ENCODE measurements around the gene PLK3.
"Not testable (repeated sequence)": the region's sequence is repeated elsewhere in the genome, so short reads cannot be mapped to it uniquely, and the experiment has no call there.

Gene PLK3

DNA sequence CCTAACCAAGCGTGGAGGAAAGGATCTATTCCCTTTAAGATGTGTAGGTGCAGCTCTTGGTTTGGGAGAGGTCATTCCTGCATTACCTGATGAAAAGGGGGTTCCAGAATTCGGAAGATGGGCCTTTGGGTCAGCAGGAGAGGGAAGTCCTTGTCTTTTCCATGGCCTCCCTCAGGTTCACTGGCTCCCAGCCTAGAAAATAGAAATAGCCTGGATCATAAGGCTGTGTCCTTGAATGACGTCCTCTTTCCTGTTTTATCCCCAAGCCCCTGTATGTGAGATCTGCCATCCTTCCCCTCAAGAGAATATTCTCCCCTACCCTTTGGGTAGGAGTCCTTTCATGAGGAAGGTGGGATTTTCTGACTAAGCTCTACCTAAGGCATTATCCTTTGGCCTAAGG is 39.3 kb upstream of the PLK3 start:
- DNase-seq (ENCODE audit: low read depth in 1 of 2, low spot score in 1 of 2): no peak
- Histone ChIP-seq H3K4me3 (replicated peaks; ENCODE audit: insufficient read depth, low read length) (no peak overlapping the region), H3K27me3 (ENCODE audit: insufficient read depth, poor library complexity, severe bottlenecking) (no peaks in the 10 kb centered on the region), H3K27ac (replicated peaks) (no peak overlapping the region)
- TF ChIP-seq, protein P1, sequence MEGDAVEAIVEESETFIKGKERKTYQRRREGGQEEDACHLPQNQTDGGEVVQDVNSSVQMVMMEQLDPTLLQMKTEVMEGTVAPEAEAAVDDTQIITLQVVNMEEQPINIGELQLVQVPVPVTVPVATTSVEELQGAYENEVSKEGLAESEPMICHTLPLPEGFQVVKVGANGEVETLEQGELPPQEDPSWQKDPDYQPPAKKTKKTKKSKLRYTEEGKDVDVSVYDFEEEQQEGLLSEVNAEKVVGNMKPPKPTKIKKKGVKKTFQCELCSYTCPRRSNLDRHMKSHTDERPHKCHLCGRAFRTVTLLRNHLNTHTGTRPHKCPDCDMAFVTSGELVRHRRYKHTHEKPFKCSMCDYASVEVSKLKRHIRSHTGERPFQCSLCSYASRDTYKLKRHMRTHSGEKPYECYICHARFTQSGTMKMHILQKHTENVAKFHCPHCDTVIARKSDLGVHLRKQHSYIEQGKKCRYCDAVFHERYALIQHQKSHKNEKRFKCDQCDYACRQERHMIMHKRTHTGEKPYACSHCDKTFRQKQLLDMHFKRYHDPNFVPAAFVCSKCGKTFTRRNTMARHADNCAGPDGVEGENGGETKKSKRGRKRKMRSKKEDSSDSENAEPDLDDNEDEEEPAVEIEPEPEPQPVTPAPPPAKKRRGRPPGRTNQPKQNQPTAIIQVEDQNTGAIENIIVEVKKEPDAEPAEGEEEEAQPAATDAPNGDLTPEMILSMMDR (IDR thresholded peaks at IDR 0.05; ENCODE audit: insufficient read depth, low read length): no peak
- TF ChIP-seq, protein P2, sequence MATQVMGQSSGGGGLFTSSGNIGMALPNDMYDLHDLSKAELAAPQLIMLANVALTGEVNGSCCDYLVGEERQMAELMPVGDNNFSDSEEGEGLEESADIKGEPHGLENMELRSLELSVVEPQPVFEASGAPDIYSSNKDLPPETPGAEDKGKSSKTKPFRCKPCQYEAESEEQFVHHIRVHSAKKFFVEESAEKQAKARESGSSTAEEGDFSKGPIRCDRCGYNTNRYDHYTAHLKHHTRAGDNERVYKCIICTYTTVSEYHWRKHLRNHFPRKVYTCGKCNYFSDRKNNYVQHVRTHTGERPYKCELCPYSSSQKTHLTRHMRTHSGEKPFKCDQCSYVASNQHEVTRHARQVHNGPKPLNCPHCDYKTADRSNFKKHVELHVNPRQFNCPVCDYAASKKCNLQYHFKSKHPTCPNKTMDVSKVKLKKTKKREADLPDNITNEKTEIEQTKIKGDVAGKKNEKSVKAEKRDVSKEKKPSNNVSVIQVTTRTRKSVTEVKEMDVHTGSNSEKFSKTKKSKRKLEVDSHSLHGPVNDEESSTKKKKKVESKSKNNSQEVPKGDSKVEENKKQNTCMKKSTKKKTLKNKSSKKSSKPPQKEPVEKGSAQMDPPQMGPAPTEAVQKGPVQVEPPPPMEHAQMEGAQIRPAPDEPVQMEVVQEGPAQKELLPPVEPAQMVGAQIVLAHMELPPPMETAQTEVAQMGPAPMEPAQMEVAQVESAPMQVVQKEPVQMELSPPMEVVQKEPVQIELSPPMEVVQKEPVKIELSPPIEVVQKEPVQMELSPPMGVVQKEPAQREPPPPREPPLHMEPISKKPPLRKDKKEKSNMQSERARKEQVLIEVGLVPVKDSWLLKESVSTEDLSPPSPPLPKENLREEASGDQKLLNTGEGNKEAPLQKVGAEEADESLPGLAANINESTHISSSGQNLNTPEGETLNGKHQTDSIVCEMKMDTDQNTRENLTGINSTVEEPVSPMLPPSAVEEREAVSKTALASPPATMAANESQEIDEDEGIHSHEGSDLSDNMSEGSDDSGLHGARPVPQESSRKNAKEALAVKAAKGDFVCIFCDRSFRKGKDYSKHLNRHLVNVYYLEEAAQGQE (IDR thresholded peaks at IDR 0.05; ENCODE audit: insufficient replicate concordance, low read depth): no peak
- TF ChIP-seq POLR2AphosphoS5 (IDR thresholded peaks at IDR 0.05; ENCODE audit: low read depth) (no peak), GABPA (IDR thresholded peaks at IDR 0.05; ENCODE audit: low read depth) (no peak), SPI1 (IDR thresholded peaks at IDR 0.05; ENCODE audit: borderline replicate concordance, low read depth) (no peak)

DNA sequence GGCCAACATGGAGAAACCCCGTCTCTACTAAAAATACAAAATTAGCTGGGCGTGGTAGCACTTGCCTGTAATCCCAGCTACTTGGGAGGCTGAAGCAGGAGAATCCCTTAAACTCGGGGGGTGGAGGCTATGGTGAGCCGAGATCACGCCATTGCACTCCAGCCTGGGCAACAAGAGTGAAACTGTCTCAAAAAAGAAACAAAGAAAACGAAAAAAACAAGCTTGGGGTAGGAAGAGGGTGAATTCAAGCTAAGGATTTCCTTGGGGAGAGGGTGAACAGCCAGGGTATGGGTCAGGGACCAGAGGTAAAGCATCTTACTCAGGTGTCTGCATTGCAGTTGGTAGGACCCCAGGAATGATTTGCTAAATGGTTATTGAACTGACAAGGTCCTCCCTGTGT is 33.8 kb upstream of the PLK3 start:
- not testable (repeated sequence) for DNase-seq (ENCODE audit: low read depth in 1 of 2, low spot score in 1 of 2); H3K27ac ChIP-seq (replicated peaks); H3K27me3 ChIP-seq (ENCODE audit: insufficient read depth, poor library complexity, severe bottlenecking); H3K4me3 ChIP-seq (replicated peaks; ENCODE audit: insufficient read depth, low read length)

DNA sequence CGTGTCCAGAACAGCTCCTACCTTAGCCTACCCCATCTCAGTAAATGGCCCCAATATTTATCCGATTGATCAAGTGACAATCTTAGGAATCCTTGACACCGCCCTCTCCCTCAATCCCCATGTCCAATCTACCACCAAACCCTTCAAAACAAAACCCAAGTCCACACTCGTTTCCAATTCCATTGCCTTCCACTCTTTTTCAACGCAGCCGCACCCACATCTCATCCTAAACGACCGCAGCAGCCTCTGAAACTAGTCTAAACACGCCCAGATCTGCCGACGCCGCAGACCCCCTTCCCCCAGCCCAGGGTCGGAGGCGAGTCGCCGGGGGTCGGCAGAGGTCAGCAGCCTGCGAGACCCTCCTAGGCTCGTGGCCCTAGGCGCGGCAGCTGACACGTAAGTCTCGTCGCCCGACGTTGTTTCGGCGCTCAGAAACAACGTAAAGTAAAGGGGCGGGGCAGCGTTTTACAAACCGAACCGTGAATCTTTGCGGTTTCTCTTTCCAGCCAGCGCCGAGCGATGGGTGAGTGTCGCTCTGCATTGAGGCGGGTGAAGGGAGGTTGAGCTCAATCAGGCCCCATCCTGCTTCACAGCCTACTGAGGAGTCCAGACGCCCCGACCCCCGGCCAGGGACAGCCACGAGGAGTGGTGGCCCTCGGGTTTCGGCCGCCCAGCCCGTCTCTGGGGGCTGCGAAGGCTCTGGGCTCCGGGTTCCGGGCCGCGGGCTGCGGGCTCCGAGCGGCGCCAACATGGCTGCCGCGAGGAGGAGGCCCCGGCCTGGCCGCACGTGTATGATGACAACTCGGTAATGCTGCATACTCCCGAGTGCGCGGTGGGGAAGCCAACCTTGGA is 24.9 kb upstream of the PLK3 start, which contains the start of gene RPS8:
Gene RPS8, plus strand, starts transcription at position 463 of the 852 bp plus-strand sequence. Its CDS starts 57 bp downstream, at position 520.
- no peaks in the 10 kb centered on the region for H3K27me3 ChIP-seq (ENCODE audit: insufficient read depth, poor library complexity, severe bottlenecking)
- peak within 1 kb of the TSS; percentile 86 for H3K4me3 ChIP-seq (replicated peaks; ENCODE audit: insufficient read depth, low read length)
- peak within 1 kb of the TSS; percentile 93 for H3K27ac ChIP-seq (replicated peaks)
- DNase-seq (ENCODE audit: low read depth in 1 of 2, low spot score in 1 of 2): peak; percentile 92 to 95
- peak; percentile 98 for TF ChIP-seq POLR2AphosphoS5 (IDR thresholded peaks at IDR 0.05; ENCODE audit: low read depth)
- TF ChIP-seq, protein P2 (IDR thresholded peaks at IDR 0.05; ENCODE audit: insufficient replicate concordance, low read depth): peak; percentile 80
- TF ChIP-seq SPI1 (IDR thresholded peaks at IDR 0.05; ENCODE audit: borderline replicate concordance, low read depth): no peak
- TF ChIP-seq, protein P1 (IDR thresholded peaks at IDR 0.05; ENCODE audit: insufficient read depth, low read length): no peak

DNA sequence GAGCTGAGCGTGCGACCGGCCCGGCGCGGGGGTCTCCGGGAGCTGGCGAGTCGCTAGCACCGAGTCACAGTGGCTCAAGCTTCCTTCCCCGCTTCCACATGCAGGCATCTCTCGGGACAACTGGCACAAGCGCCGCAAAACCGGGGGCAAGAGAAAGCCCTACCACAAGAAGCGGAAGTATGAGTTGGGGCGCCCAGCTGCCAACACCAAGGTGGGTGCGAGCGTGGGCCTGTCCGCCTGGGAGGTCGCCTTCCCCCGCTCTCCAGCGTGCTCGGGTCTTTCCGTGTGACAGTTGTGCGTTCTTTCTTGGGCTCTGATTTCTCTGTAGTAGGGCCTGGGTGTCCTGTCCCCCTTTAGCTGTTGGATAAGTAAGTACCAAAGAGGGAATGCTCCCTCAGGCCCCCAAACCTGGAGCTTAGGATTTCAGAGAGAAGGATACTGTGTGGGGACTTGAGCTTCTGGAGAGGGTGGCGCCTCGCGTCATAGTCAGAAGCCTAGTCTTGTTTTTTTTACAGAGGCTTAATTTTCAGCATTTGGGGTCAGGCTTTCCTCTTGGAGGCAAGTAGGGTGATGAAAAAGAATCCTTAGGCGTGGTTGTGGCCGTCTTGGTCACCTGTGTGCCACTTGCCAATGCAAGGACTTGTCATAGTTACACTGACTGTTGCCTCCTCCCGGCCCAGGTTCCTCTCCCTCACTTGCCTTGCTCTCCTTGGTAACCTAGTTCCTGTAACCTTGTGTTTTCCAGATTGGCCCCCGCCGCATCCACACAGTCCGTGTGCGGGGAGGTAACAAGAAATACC is 24.0 kb upstream of the PLK3 start:
- peak; percentile 67 to 71 for DNase-seq (ENCODE audit: low read depth in 1 of 2, low spot score in 1 of 2)
- peak overlapping the region; percentile 86 for H3K4me3 ChIP-seq (replicated peaks; ENCODE audit: insufficient read depth, low read length)
- peak overlapping the region; percentile 93 for H3K27ac ChIP-seq (replicated peaks)
- no peaks in the 10 kb centered on the region for H3K27me3 ChIP-seq (ENCODE audit: insufficient read depth, poor library complexity, severe bottlenecking)
- no peak for TF ChIP-seq POLR2AphosphoS5 (IDR thresholded peaks at IDR 0.05; ENCODE audit: low read depth)
- TF ChIP-seq SPI1 (IDR thresholded peaks at IDR 0.05; ENCODE audit: borderline replicate concordance, low read depth): no peak
- TF ChIP-seq, protein P1 (IDR thresholded peaks at IDR 0.05; ENCODE audit: insufficient read depth, low read length): no peak
- TF ChIP-seq GABPA (IDR thresholded peaks at IDR 0.05; ENCODE audit: low read depth): no peak
- TF ChIP-seq, protein P2 (IDR thresholded peaks at IDR 0.05; ENCODE audit: insufficient replicate concordance, low read depth): no peak
